Thoracic aorta (tissue), 2 donors: ENCODE data around the gene TAF1D. TPM values are rescaled to one million over a fixed set of nuclear protein-coding genes. Genes with fewer than 3 reads are reported as not detected.

Experiments used
- ATAC-seq: fragments of 150-250 bp; one replicate; pipeline ENCODE4 v1.8.0; 2017; ENCODE audit warnings: low read depth; ENCODE audit not compliant: insufficient number of reproducible peaks, low FRiP score
- DNase-seq: peaks from one replicate; pipeline ENCODE4 v3.0.0-alpha.2; 2020; ENCODE audit warnings: low spot score
- H3K27ac ChIP-seq, 2 donors: fragments of 200-600 bp; sonication (generic); 1 replicate in 1 of 2; 2 replicates in 1 of 2; pipeline ENCODE4 v1.5.1; 2016; ENCODE audit warnings: mild to moderate bottlenecking in 2 of 2, moderate library complexity in 2 of 2
- H3K27me3 ChIP-seq: fragments of 200-600 bp; sonication (generic); replicated peaks from 2 replicates; pipeline ENCODE4 v1.6.0; 2016; ENCODE audit warnings: mild to moderate bottlenecking; ENCODE audit not compliant: insufficient read depth
- H3K36me3 ChIP-seq: fragments of 200-600 bp; sonication (generic); one replicate; pipeline ENCODE4 v1.5.1; 2016
- H3K4me1 ChIP-seq, 2 donors: fragments of 200-600 bp; sonication (generic); 1 replicate in 1 of 2; 2 replicates in 1 of 2; pipeline versions ENCODE4 v1.5.1 to v1.6.0; 2016; ENCODE audit warnings: low read depth in 2 of 2, mild to moderate bottlenecking in 1 of 2; ENCODE audit not compliant: control insufficient read depth in 1 of 2
- H3K4me3 ChIP-seq: fragments of 200-600 bp; sonication (generic); 2 replicates; pipeline ENCODE4 v1.5.1; 2016; ENCODE audit warnings: mild to moderate bottlenecking
- H3K9me3 ChIP-seq: fragments of 200-600 bp; sonication (generic); 2 replicates; pipeline ENCODE4 v1.5.1; 2016
- total RNA-seq, 2 donors: library from RNA; depleted of rRNA; stranded (reverse); fragments of >200 nt; gene quantifications; one replicate each; pipeline versions ENCODE4 v1.1.0 to v1.2.3, GENCODE V29; 2016
- TF ChIP-seq, protein P1 (sequence below): fragments of 200-600 bp; sonication (generic); IDR thresholded peaks from one replicate; pipeline ENCODE4 v1.5.1; 2019; ENCODE audit warnings: antibody characterized with exemption

Gene TAF1D
- total RNA-seq, 2 donors from 2014 or later, result 99.4 to 231 TPM

- ATAC-seq (no peak), DNase-seq (no peak)
- no peaks in the 10 kb centered on the region for H3K27me3 ChIP-seq
- no peaks in the 10 kb centered on the region for H3K9me3 ChIP-seq
- H3K36me3 ChIP-seq, result peaks cover 50% of the 10 kb centered on the region
- TF ChIP-seq, protein P1, sequence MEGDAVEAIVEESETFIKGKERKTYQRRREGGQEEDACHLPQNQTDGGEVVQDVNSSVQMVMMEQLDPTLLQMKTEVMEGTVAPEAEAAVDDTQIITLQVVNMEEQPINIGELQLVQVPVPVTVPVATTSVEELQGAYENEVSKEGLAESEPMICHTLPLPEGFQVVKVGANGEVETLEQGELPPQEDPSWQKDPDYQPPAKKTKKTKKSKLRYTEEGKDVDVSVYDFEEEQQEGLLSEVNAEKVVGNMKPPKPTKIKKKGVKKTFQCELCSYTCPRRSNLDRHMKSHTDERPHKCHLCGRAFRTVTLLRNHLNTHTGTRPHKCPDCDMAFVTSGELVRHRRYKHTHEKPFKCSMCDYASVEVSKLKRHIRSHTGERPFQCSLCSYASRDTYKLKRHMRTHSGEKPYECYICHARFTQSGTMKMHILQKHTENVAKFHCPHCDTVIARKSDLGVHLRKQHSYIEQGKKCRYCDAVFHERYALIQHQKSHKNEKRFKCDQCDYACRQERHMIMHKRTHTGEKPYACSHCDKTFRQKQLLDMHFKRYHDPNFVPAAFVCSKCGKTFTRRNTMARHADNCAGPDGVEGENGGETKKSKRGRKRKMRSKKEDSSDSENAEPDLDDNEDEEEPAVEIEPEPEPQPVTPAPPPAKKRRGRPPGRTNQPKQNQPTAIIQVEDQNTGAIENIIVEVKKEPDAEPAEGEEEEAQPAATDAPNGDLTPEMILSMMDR, result no peak
- no peak overlapping the region for H3K4me3 ChIP-seq
- H3K27ac ChIP-seq, result no peak overlapping the region
- peaks cover 22 to 29% of the 10 kb centered on the region in 2 donors for H3K4me1 ChIP-seq
Measured at GRCh38 chr11:93735627-93736026, 5.7 kb downstream of the TAF1D start.

GRCh38 chr11:93734427-93735222 is 6.7 kb downstream of the TAF1D start:
- no peak overlapping the region for H3K4me3 ChIP-seq
- no peaks in the 10 kb centered on the region for H3K27me3 ChIP-seq
- ATAC-seq, result no peak
- no peaks in the 10 kb centered on the region for H3K9me3 ChIP-seq
- DNase-seq, result no peak
- peaks cover 52% of the 10 kb centered on the region for H3K36me3 ChIP-seq
- no peak overlapping the region for H3K27ac ChIP-seq
- TF ChIP-seq, protein P1, result no peak
- peaks cover 17 to 22% of the 10 kb centered on the region in 2 donors for H3K4me1 ChIP-seq

- Histone ChIP-seq H3K9me3 (no peaks in the 10 kb centered on the region), H3K4me3 (no peak overlapping the region), H3K27ac (no peak overlapping the region), H3K4me1 (peaks cover 6 to 10% of the 10 kb centered on the region in 2 donors), H3K27me3 (no peaks in the 10 kb centered on the region), H3K36me3 (peaks cover 63% of the 10 kb centered on the region)
- no peak for DNase-seq
- TF ChIP-seq, protein P1, result no peak
- ATAC-seq, result no peak
Measured at GRCh38 chr11:93733474-93733873, 7.8 kb downstream of the TAF1D start.

GRCh38 chr11:93732237-93732892 is 8.9 kb downstream of the TAF1D start:
- TF ChIP-seq, protein P1, result no peak
- H3K36me3 ChIP-seq, result peaks cover 67% of the 10 kb centered on the region
- H3K27ac ChIP-seq, result no peak overlapping the region
- no peak overlapping the region for H3K4me3 ChIP-seq
- no peak for DNase-seq
- H3K27me3 ChIP-seq, result no peaks in the 10 kb centered on the region
- ATAC-seq, result no peak
- H3K4me1 ChIP-seq, result no peaks in the 10 kb centered on the region
- no peaks in the 10 kb centered on the region for H3K9me3 ChIP-seq
